ENCODE data around the gene YPEL4. TPM values are rescaled to one million over a fixed set of nuclear protein-coding genes. Genes with fewer than 3 reads are reported as not detected.

Gene YPEL4
- total and polyA plus RNA-seq, 7 donors: 1.2 to 4.4 (median 2.5) TPM

- TF ChIP-seq EP300 (IDR thresholded peaks at IDR 0.05) (no peak), POLR2AphosphoS5 (IDR thresholded peaks at IDR 0.05) (peak in 3 of 4 donors; percentile 40 to 70 (median 43)), POLR2A (IDR thresholded peaks at IDR 0.05) (no peak)
- peak; percentile 92 for DNase-seq
These were observed 11.5 kb downstream of the YPEL4 start for GRCh38 chr11:57638005-57638781.

GRCh38 chr11:57637626-57638004 lies 12.1 kb downstream of the YPEL4 start:
- Histone ChIP-seq H3K4me3 (peak overlapping the region; percentile 61 to 92 (median 90)), H3K27ac (peak overlapping the region; percentile 79 to 86 (median 83)), H3K9me3 (no peaks in the 10 kb centered on the region), H3K36me3 (no peaks in the 10 kb centered on the region), H3K27me3 (no peaks in the 10 kb centered on the region), H3K4me1 (peaks cover 0 to 37% (median 34%) of the 10 kb centered on the region in 4 donors)
- TF ChIP-seq EP300 (IDR thresholded peaks at IDR 0.05): no peak
- no peak for TF ChIP-seq CTCF (IDR thresholded peaks at IDR 0.05)
- no peak for TF ChIP-seq POLR2AphosphoS5 (IDR thresholded peaks at IDR 0.05)
- TF ChIP-seq POLR2A (IDR thresholded peaks at IDR 0.05): no peak
- no peak for DNase-seq
- intact Hi-C loops (cut with DNase I): loop anchor here (2.0 kb wide), 1 partner anchor 39 kb away; no protein-coding TSS in a partner anchor
- 31 to 59% methylated on average over 18 of the region's 18 CpGs for WGBS, 2 donors

More at GRCh38 chr11:57638005-57638781, 11.5 kb downstream of the YPEL4 start:
- Histone ChIP-seq H3K27ac (peak overlapping the region; percentile 79 to 86 (median 83)), H3K9me3 (no peaks in the 10 kb centered on the region), H3K4me1 (peaks cover 0 to 37% (median 34%) of the 10 kb centered on the region in 4 donors), H3K27me3 (no peaks in the 10 kb centered on the region), H3K36me3 (no peaks in the 10 kb centered on the region), H3K4me3 (peak overlapping the region; percentile 61 to 92 (median 90))
- intact Hi-C loops (cut with DNase I): loop anchor here (2.0 kb wide), 1 partner anchor 39 kb away; no protein-coding TSS in a partner anchor
- 2 to 10% methylated on average over 47 of the region's 47 CpGs for WGBS, 2 donors

GRCh38 chr11:57635246-57635645 lies 14.5 kb downstream of the YPEL4 start:
- TF ChIP-seq POLR2A (IDR thresholded peaks at IDR 0.05) (no peak), EP300 (IDR thresholded peaks at IDR 0.05) (no peak)
- no peak for DNase-seq
- Histone ChIP-seq H3K9me3 (no peaks in the 10 kb centered on the region), H3K4me3 (no peak overlapping the region), H3K27ac (no peak overlapping the region), H3K27me3 (no peaks in the 10 kb centered on the region), H3K4me1 (peaks cover 0 to 25% (median 24%) of the 10 kb centered on the region in 4 donors), H3K36me3 (no peaks in the 10 kb centered on the region)
- intact Hi-C loops (cut with DNase I): no loop called here
- 57 to 80% methylated on average over 8 of the region's 8 CpGs for WGBS, 2 donors

GRCh38 chr11:57634311-57634710 lies 15.4 kb downstream of the YPEL4 start:
- TF ChIP-seq POLR2AphosphoS5 (IDR thresholded peaks at IDR 0.05) (no peak), EP300 (IDR thresholded peaks at IDR 0.05) (no peak), CTCF (IDR thresholded peaks at IDR 0.05) (no peak), POLR2A (IDR thresholded peaks at IDR 0.05) (no peak)
- H3K36me3 ChIP-seq: no peaks in the 10 kb centered on the region
- H3K4me3 ChIP-seq: no peak overlapping the region
- intact Hi-C loops (cut with DNase I): no loop called here
- H3K4me1 ChIP-seq: peaks cover 0 to 16% (median 15%) of the 10 kb centered on the region in 4 donors
- no peak overlapping the region for H3K27ac ChIP-seq
- no peak for DNase-seq
- H3K27me3 ChIP-seq: no peaks in the 10 kb centered on the region
- H3K9me3 ChIP-seq: no peaks in the 10 kb centered on the region

- Histone ChIP-seq H3K4me1 (peaks cover 0 to 9% (median 8%) of the 10 kb centered on the region in 4 donors), H3K36me3 (no peaks in the 10 kb centered on the region), H3K27ac (no peak overlapping the region), H3K4me3 (no peak overlapping the region), H3K27me3 (no peaks in the 10 kb centered on the region), H3K9me3 (no peaks in the 10 kb centered on the region)
- TF ChIP-seq CTCF (IDR thresholded peaks at IDR 0.05): no peak
- TF ChIP-seq POLR2AphosphoS5 (IDR thresholded peaks at IDR 0.05): no peak
- no peak for TF ChIP-seq EP300 (IDR thresholded peaks at IDR 0.05)
- TF ChIP-seq POLR2A (IDR thresholded peaks at IDR 0.05): no peak
- intact Hi-C loops (cut with DNase I): no loop called here
- 67 to 83% methylated on average over 6 of the region's 6 CpGs for WGBS, 2 donors
- no peak for DNase-seq
These were observed 16.2 kb downstream of the YPEL4 start for GRCh38 chr11:57633394-57634070.

All from sigmoid colon (tissue), 7 donors.